ENCODE results near the gene LPO.

DNA sequence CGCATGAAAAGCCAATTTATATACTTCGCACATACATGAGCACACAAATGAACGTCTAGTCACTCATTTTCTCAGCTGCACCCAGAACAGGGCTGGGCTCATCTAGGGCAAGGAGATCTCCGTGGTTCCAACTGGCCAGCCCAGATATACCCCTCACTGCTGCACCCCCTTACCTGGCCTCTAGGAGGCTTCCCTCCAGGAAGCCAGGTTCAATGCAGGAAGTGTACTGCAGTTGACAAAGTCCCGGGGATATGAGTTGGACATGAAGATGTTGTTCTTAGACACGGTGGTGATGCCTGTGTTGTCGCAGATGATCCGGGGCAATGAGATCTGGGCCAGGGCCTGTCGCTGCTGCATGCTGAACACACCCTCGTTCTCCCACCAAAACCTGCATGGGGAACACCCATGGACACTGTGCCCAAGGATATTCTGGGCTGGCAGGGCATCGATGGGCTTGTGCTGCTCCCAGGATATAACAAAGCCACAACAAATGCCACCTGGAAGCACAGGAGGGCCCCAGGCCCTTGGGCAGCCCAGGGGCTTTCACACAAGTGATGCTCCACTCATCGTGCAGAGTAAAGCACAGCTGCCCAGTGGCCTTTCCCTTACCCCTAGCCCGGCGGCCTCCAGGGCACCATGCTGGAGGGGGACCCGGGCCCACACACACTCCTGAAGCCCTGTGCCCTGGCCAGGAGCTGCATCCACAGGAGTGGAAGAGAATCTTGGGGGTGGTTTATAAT is 32.3 kb downstream of the LPO start:
- TF ChIP-seq, protein P1, sequence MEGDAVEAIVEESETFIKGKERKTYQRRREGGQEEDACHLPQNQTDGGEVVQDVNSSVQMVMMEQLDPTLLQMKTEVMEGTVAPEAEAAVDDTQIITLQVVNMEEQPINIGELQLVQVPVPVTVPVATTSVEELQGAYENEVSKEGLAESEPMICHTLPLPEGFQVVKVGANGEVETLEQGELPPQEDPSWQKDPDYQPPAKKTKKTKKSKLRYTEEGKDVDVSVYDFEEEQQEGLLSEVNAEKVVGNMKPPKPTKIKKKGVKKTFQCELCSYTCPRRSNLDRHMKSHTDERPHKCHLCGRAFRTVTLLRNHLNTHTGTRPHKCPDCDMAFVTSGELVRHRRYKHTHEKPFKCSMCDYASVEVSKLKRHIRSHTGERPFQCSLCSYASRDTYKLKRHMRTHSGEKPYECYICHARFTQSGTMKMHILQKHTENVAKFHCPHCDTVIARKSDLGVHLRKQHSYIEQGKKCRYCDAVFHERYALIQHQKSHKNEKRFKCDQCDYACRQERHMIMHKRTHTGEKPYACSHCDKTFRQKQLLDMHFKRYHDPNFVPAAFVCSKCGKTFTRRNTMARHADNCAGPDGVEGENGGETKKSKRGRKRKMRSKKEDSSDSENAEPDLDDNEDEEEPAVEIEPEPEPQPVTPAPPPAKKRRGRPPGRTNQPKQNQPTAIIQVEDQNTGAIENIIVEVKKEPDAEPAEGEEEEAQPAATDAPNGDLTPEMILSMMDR (IDR thresholded peaks at IDR 0.05): no peak
- TF ChIP-seq POLR2AphosphoS5 (IDR thresholded peaks at IDR 0.05; ENCODE audit: low read depth, low read length) (no peak), TCF7L2 (IDR thresholded peaks at IDR 0.05; ENCODE audit: low read depth, low read length) (no peak)
- TF ChIP-seq, protein P2, sequence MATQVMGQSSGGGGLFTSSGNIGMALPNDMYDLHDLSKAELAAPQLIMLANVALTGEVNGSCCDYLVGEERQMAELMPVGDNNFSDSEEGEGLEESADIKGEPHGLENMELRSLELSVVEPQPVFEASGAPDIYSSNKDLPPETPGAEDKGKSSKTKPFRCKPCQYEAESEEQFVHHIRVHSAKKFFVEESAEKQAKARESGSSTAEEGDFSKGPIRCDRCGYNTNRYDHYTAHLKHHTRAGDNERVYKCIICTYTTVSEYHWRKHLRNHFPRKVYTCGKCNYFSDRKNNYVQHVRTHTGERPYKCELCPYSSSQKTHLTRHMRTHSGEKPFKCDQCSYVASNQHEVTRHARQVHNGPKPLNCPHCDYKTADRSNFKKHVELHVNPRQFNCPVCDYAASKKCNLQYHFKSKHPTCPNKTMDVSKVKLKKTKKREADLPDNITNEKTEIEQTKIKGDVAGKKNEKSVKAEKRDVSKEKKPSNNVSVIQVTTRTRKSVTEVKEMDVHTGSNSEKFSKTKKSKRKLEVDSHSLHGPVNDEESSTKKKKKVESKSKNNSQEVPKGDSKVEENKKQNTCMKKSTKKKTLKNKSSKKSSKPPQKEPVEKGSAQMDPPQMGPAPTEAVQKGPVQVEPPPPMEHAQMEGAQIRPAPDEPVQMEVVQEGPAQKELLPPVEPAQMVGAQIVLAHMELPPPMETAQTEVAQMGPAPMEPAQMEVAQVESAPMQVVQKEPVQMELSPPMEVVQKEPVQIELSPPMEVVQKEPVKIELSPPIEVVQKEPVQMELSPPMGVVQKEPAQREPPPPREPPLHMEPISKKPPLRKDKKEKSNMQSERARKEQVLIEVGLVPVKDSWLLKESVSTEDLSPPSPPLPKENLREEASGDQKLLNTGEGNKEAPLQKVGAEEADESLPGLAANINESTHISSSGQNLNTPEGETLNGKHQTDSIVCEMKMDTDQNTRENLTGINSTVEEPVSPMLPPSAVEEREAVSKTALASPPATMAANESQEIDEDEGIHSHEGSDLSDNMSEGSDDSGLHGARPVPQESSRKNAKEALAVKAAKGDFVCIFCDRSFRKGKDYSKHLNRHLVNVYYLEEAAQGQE (IDR thresholded peaks at IDR 0.05; ENCODE audit: insufficient read depth in 1 of 2, low read depth in 2 of 2, low read length in 1 of 2): no peak

Measured in Panc1 (cell line).